ENCODE measurements around the gene SUSD1. TPM values are rescaled to one million over a fixed set of nuclear protein-coding genes. Genes with fewer than 3 reads are reported as not detected.

SUSD1 gene
- total RNA-seq, 1 experiment from 2014 or later, result 8.1 TPM

DNA sequence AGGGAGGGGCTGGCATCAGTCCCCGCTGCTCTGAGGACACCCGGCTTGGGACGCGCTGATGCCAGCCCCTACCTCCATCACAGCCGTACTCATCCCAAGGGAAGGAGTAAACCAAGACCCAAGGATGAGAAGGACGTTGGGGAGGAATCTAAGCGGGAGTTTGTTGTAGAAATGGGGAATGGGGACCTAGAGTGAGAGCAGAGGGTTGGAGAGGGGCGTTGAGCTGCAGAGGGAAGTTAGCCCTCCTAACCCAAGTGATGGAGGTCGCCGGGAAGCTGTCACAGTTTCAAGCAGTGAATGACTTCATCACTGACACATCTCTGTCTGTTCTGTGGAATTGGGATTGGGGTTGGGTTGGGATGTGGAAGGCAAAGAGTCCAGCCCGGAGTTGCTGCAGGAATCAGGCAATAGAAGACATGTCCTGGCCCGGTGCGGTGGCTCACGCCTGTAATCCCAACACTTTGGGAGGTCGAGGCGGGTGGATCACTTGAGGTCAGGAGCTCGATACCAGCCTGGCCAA, 759 bp upstream of the SUSD1 start:
- Histone ChIP-seq H3T11ph (ENCODE audit: low read length) (no peak overlapping the region), H4K5ac (ENCODE audit: insufficient read length, low read depth, low read length) (no peak overlapping the region), H3K23ac (ENCODE audit: insufficient read length, low read depth, low read length) (no peak overlapping the region), H3K23me2 (ENCODE audit: insufficient read length, low read depth, low read length, poor library complexity, severe bottlenecking) (peaks cover 10% of the 10 kb centered on the region), H2BK15ac (ENCODE audit: low read depth, low read length) (no peak overlapping the region), H4K20me1 (ENCODE audit: control insufficient read depth, insufficient read depth, insufficient read length) (no peaks in the 10 kb centered on the region), H4K91ac (ENCODE audit: insufficient read length, low read depth, low read length) (no peak overlapping the region), H2BK12ac (ENCODE audit: insufficient read length, low read depth, low read length) (no peak overlapping the region), H2BK120ac (ENCODE audit: low read depth, low read length, poor library complexity, severe bottlenecking) (no peak overlapping the region), H3K79me2 (ENCODE audit: insufficient read depth, low read length) (no peaks in the 10 kb centered on the region), H3K56ac (ENCODE audit: insufficient read length, low read depth, low read length) (no peak overlapping the region), H2BK5ac (ENCODE audit: insufficient read length, low read length) (no peak overlapping the region), H2BK20ac (ENCODE audit: low read depth, low read length, poor library complexity, severe bottlenecking) (no peak overlapping the region), H3K9me3 (ENCODE audit: control insufficient read depth, low read depth, low read length) (no peaks in the 10 kb centered on the region), H4K8ac (replicated peaks; ENCODE audit: insufficient read length, low read depth, low read length) (no peak overlapping the region), H3K18ac (ENCODE audit: insufficient read length, low read depth, low read length) (no peak overlapping the region), H3K27me3 (ENCODE audit: insufficient read depth, low read length) (no peaks in the 10 kb centered on the region; the same call in 1 of the 2 replicates), H3K27ac (ENCODE audit: insufficient read length, low read depth, low read length) (no peak overlapping the region), H3K14ac (ENCODE audit: insufficient read depth, low read length) (no peak overlapping the region), H3K79me1 (ENCODE audit: insufficient read depth, low read depth, low read length, poor library complexity, severe bottlenecking) (no peaks in the 10 kb centered on the region), H3K4ac (ENCODE audit: low read depth, low read length) (no peak overlapping the region), H2AK5ac (ENCODE audit: insufficient read length, low read length) (no peak overlapping the region), H3K4me2 (ENCODE audit: insufficient read depth, insufficient read length, low read length) (peak overlapping the region; percentile 91), H3K4me1 (ENCODE audit: insufficient read depth, low read length) (peaks cover 12% of the 10 kb centered on the region; the same call in 1 of the 2 replicates), H3K9ac (ENCODE audit: extremely low read depth, insufficient read length, low read length) (no peak overlapping the region), H2AFZ (ENCODE audit: low read length) (no peak overlapping the region)
- H3K27ac Mint-ChIP-seq, result no peak overlapping the region; a peak in 1 of 7 replicates
- H3K4me3 Mint-ChIP-seq, result peak overlapping the region; percentile 84 to 89
- DNase-seq, result no peak
- TF ChIP-seq, protein P1, sequence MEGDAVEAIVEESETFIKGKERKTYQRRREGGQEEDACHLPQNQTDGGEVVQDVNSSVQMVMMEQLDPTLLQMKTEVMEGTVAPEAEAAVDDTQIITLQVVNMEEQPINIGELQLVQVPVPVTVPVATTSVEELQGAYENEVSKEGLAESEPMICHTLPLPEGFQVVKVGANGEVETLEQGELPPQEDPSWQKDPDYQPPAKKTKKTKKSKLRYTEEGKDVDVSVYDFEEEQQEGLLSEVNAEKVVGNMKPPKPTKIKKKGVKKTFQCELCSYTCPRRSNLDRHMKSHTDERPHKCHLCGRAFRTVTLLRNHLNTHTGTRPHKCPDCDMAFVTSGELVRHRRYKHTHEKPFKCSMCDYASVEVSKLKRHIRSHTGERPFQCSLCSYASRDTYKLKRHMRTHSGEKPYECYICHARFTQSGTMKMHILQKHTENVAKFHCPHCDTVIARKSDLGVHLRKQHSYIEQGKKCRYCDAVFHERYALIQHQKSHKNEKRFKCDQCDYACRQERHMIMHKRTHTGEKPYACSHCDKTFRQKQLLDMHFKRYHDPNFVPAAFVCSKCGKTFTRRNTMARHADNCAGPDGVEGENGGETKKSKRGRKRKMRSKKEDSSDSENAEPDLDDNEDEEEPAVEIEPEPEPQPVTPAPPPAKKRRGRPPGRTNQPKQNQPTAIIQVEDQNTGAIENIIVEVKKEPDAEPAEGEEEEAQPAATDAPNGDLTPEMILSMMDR (conservative IDR thresholded peaks at IDR 0.05), result no peak
- H3K36me3 Mint-ChIP-seq (ENCODE audit: insufficient read depth in 1 of 3, low read depth in 3 of 3), result no peaks in the 10 kb centered on the region; a peak in 2 of 7 replicates
- H3K9me3 Mint-ChIP-seq, result no peaks in the 10 kb centered on the region
- H3K4me1 Mint-ChIP-seq, result peaks cover 31 to 33% of the 10 kb centered on the region in 2 experiments
- H3K27me3 Mint-ChIP-seq (ENCODE audit: low read depth), result peaks cover 43% of the 10 kb centered on the region
- WGBS (ENCODE audit: extremely low coverage, insufficient read length, low lambda C conversion rate), result no CpG with 5 or more reads among the region's 17 CpGs
